ENCODE measurements around the gene ANKUB1. TPM values are rescaled to one million over a fixed set of nuclear protein-coding genes. Genes with fewer than 3 reads are reported as not detected.

The ANKUB1 gene
- total RNA-seq, 2 experiments from 2014 or later, result not detected

Other genes with a start within 250 kb of the ANKUB1 start
- gene WWTR1, start 134.5 kb downstream of the ANKUB1 start, total RNA-seq, result under 1 TPM; 0.27 to 0.77 TPM
- 10 to 100 TPM; 30.9 to 32.9 TPM for gene COMMD2, start 40.1 kb downstream of the ANKUB1 start, total RNA-seq
- 10 to 100 TPM; 33.0 to 45.7 TPM for gene RNF13, start 20.7 kb upstream of the ANKUB1 start, total RNA-seq
- gene PFN2, start 178.3 kb upstream of the ANKUB1 start, total RNA-seq, result under 1 TPM; 0.27 to 0.50 TPM